GM23338 (cell line): ENCODE measurements around the gene PCDHGB4. TPM values are rescaled to one million over a fixed set of nuclear protein-coding genes. Genes with fewer than 3 reads are reported as not detected.

ENCODE experiments used
- ATAC-seq: fragments of 200-7000 bp; cut with Tn5 transposase; 3 replicates; pipeline ENCODE4 v1.9.1; 2020
- DNase-seq: peaks from one replicate; pipeline ENCODE4 v3.0.0-alpha.2; 2015; ENCODE audit warnings: low spot score
- H2AFZ ChIP-seq: fragments of 200-600 bp; sonication (generic); 2 replicates; pipeline ENCODE4 v1.8.0; 2016; ENCODE audit warnings: antibody characterized with exemption, mild to moderate bottlenecking, moderate library complexity
- H3F3A ChIP-seq: fragments of 200-600 bp; sonication (generic); replicated peaks from 2 replicates; pipeline ENCODE4 v1.8.0; 2017; ENCODE audit warnings: antibody characterized with exemption, mixed run types, low read depth
- H3K27ac ChIP-seq: fragments of 200-600 bp; sonication (generic); 2 replicates; pipeline ENCODE4 v1.6.1; 2016; ENCODE audit warnings: low read depth
- H3K27me3 ChIP-seq: fragments of 200-600 bp; sonication (generic); 2 replicates; pipeline ENCODE4 v1.8.0; 2016; ENCODE audit warnings: mild to moderate bottlenecking, mixed run types, moderate library complexity; ENCODE audit not compliant: insufficient read depth
- H3K36me3 ChIP-seq: fragments of 200-600 bp; sonication (generic); 2 replicates; pipeline ENCODE4 v1.8.0; 2016; ENCODE audit warnings: mild to moderate bottlenecking; ENCODE audit not compliant: insufficient read depth
- H3K4me1 ChIP-seq: fragments of 200-600 bp; sonication (generic); 2 replicates; pipeline ENCODE4 v1.8.0; 2016; ENCODE audit warnings: mild to moderate bottlenecking, moderate library complexity; ENCODE audit not compliant: insufficient read depth
- H3K4me2 ChIP-seq: fragments of 200-600 bp; sonication (generic); 2 replicates; pipeline ENCODE4 v1.7.1; 2017; ENCODE audit warnings: mixed run types
- H3K4me3 ChIP-seq: fragments of 200-600 bp; sonication (generic); 2 replicates; pipeline ENCODE4 v1.6.1; 2016; ENCODE audit warnings: mixed run types
- H3K79me2 ChIP-seq: fragments of 200-600 bp; sonication (generic); replicated peaks from 2 replicates; pipeline ENCODE4 v1.8.0; 2017; ENCODE audit warnings: mild to moderate bottlenecking; ENCODE audit not compliant: insufficient read depth
- H3K9me2 ChIP-seq: fragments of 200-600 bp; sonication (generic); 2 replicates; pipeline ENCODE4 v1.8.0; 2017; ENCODE audit not compliant: insufficient read depth
- H4K20me1 ChIP-seq: fragments of 200-600 bp; sonication (generic); replicated peaks from 2 replicates; pipeline ENCODE4 v1.8.0; 2017; ENCODE audit warnings: mild to moderate bottlenecking; ENCODE audit not compliant: insufficient read depth
- H3K27ac Mint-ChIP-seq: 2 replicates; pipeline ENCODE4 v1.8.0; 2020; ENCODE audit warnings: inconsistent platforms, mild to moderate bottlenecking, moderate library complexity, mixed read lengths
- H3K27me3 Mint-ChIP-seq: 3 replicates; pipeline ENCODE4 v1.8.0; 2022; ENCODE audit warnings: low read depth, mild to moderate bottlenecking, moderate library complexity, mixed read lengths, inconsistent platforms; ENCODE audit not compliant: insufficient read depth, poor library complexity
- H3K36me3 Mint-ChIP-seq: 3 replicates; pipeline ENCODE4 v1.8.0; 2021; ENCODE audit warnings: low read depth, mild to moderate bottlenecking, inconsistent platforms, moderate library complexity, mixed read lengths
- H3K4me1 Mint-ChIP-seq: 3 replicates; pipeline ENCODE4 v1.8.0; 2020; ENCODE audit warnings: mild to moderate bottlenecking, inconsistent platforms, mixed read lengths
- H3K4me3 Mint-ChIP-seq: 3 replicates; pipeline ENCODE4 v1.8.0; 2021; ENCODE audit warnings: moderate library complexity, mild to moderate bottlenecking, inconsistent platforms, mixed read lengths
- H3K9me3 Mint-ChIP-seq: 3 replicates; pipeline ENCODE4 v1.8.0; 2020; ENCODE audit warnings: moderate library complexity, mild to moderate bottlenecking, inconsistent platforms, mixed read lengths
- EZH2phosphoT487 ChIP-seq: fragments of 200-600 bp; sonication (generic); IDR thresholded peaks from one replicate; pipeline ENCODE4 v1.8.1; 2018; ENCODE audit warnings: antibody characterized with exemption; ENCODE audit not compliant: unreplicated experiment
- POLR2AphosphoS5 ChIP-seq: IDR thresholded peaks from 2 replicates; pipeline ENCODE4 v1.6.1; 2016; ENCODE audit warnings: antibody characterized with exemption, low read depth
- ZNF331 ChIP-seq: fragments of 250-450 bp; sonication (Bioruptor Pico); IDR thresholded peaks from 2 replicates; pipeline ENCODE4 v1.5.0; 2020; ENCODE audit warnings: low read depth, mild to moderate bottlenecking, moderate library complexity
- polyA plus RNA-seq: library from polyadenylated mRNA; unstranded; fragments of >200 nt; fragmentation: Nextera tagmentation; extraction: Ambion mirVana; gene quantifications from 2 replicates; pipeline ENCODE4 v1.2.1, GENCODE V29; 2016
- total RNA-seq: library from RNA; depleted of rRNA; stranded (reverse); fragments of >200 nt; shearing (Covaris generic); gene quantifications from 2 replicates; pipeline ENCODE4 v1.2.3, GENCODE V29; 2014
- TF ChIP-seq, protein P1 (sequence below): fragments of 250-450 bp; sonication (Bioruptor Pico); IDR thresholded peaks from 2 replicates; pipeline ENCODE4 v1.5.0; 2020; ENCODE audit warnings: mild to moderate bottlenecking, moderate library complexity
- TF ChIP-seq, protein P2 (sequence below): IDR thresholded peaks from 2 replicates; pipeline ENCODE4 v1.6.1; 2016; ENCODE audit warnings: antibody characterized with exemption
- TF ChIP-seq, protein P3 (sequence below), 2 experiments: fragments of 200-600 bp in 1 of 2; sonication (generic) in 1 of 2; conservative IDR thresholded peaks; 2 replicates each; pipeline versions ENCODE4 v1.5.1 to v1.6.1; 2016 to 2017; ENCODE audit warnings: antibody characterized with exemption in 2 of 2, low read depth in 2 of 2, mild to moderate bottlenecking in 2 of 2, moderate library complexity in 1 of 2

The PCDHGB4 gene
- total and polyA plus RNA-seq, 2 experiments from 2014 or later: 3.5 to 16.6 TPM

DNA sequence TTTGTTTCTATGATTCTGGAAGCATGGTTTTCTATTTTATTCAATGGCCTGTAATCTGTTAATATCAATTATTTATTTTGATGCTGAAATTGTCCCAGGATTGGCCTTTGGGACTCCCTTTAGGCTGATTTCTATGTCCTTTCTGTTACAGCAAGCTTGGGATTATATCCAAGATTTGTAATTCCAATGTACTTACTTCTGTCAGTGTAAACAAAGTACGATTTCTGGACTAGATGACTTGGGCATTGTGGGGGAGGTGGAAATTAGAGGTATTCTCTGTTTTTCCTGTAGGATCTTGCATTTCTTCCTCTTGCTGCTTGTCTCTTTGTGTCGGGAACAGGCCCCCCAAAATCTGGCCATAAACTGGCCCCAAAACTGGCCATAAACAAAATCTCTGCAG, 46.5 kb downstream of the PCDHGB4 start:
- Histone ChIP-seq H3K4me2 (no peak overlapping the region), H3K27ac (no peak overlapping the region), H3K4me3 (no peak overlapping the region), H3K27me3 (no peaks in the 10 kb centered on the region), H2AFZ (no peak overlapping the region), H3K9me2 (no peaks in the 10 kb centered on the region), H3F3A (no peaks in the 10 kb centered on the region), H3K79me2 (no peaks in the 10 kb centered on the region), H4K20me1 (no peaks in the 10 kb centered on the region), H3K4me1 (peaks cover 1% of the 10 kb centered on the region; the same call in 1 of the 2 replicates), H3K36me3 (peaks cover 8% of the 10 kb centered on the region; the same call in 1 of the 2 replicates)
- TF ChIP-seq ZNF331 (CRISPR knock-in tag) (no peak), EZH2phosphoT487 (no peak), POLR2AphosphoS5 (no peak)
- TF ChIP-seq, protein P1, sequence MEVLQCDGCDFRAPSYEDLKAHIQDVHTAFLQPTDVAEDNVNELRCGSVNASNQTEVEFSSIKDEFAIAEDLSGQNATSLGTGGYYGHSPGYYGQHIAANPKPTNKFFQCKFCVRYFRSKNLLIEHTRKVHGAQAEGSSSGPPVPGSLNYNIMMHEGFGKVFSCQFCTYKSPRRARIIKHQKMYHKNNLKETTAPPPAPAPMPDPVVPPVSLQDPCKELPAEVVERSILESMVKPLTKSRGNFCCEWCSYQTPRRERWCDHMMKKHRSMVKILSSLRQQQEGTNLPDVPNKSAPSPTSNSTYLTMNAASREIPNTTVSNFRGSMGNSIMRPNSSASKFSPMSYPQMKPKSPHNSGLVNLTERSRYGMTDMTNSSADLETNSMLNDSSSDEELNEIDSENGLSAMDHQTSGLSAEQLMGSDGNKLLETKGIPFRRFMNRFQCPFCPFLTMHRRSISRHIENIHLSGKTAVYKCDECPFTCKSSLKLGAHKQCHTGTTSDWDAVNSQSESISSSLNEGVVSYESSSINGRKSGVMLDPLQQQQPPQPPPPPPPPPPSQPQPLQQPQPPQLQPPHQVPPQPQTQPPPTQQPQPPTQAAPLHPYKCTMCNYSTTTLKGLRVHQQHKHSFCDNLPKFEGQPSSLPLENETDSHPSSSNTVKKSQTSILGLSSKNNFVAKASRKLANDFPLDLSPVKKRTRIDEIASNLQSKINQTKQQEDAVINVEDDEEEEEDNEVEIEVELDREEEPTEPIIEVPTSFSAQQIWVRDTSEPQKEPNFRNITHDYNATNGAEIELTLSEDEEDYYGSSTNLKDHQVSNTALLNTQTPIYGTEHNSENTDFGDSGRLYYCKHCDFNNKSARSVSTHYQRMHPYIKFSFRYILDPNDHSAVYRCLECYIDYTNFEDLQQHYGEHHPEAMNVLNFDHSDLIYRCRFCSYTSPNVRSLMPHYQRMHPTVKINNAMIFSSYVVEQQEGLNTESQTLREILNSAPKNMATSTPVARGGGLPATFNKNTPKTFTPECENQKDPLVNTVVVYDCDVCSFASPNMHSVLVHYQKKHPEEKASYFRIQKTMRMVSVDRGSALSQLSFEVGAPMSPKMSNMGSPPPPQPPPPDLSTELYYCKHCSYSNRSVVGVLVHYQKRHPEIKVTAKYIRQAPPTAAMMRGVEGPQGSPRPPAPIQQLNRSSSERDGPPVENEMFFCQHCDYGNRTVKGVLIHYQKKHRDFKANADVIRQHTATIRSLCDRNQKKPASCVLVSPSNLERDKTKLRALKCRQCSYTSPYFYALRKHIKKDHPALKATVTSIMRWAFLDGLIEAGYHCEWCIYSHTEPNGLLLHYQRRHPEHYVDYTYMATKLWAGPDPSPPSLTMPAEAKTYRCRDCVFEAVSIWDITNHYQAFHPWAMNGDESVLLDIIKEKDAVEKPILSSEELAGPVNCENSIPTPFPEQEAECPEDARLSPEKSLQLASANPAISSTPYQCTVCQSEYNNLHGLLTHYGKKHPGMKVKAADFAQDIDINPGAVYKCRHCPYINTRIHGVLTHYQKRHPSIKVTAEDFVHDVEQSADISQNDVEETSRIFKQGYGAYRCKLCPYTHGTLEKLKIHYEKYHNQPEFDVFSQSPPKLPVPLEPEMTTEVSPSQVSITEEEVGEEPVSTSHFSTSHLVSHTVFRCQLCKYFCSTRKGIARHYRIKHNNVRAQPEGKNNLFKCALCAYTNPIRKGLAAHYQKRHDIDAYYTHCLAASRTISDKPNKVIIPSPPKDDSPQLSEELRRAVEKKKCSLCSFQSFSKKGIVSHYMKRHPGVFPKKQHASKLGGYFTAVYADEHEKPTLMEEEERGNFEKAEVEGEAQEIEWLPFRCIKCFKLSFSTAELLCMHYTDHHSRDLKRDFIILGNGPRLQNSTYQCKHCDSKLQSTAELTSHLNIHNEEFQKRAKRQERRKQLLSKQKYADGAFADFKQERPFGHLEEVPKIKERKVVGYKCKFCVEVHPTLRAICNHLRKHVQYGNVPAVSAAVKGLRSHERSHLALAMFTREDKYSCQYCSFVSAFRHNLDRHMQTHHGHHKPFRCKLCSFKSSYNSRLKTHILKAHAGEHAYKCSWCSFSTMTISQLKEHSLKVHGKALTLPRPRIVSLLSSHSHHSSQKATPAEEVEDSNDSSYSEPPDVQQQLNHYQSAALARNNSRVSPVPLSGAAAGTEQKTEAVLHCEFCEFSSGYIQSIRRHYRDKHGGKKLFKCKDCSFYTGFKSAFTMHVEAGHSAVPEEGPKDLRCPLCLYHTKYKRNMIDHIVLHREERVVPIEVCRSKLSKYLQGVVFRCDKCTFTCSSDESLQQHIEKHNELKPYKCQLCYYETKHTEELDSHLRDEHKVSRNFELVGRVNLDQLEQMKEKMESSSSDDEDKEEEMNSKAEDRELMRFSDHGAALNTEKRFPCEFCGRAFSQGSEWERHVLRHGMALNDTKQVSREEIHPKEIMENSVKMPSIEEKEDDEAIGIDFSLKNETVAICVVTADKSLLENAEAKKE (CRISPR knock-in tag): no peak
- TF ChIP-seq, protein P2, sequence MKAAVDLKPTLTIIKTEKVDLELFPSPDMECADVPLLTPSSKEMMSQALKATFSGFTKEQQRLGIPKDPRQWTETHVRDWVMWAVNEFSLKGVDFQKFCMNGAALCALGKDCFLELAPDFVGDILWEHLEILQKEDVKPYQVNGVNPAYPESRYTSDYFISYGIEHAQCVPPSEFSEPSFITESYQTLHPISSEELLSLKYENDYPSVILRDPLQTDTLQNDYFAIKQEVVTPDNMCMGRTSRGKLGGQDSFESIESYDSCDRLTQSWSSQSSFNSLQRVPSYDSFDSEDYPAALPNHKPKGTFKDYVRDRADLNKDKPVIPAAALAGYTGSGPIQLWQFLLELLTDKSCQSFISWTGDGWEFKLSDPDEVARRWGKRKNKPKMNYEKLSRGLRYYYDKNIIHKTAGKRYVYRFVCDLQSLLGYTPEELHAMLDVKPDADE: no peak
- TF ChIP-seq, protein P3, sequence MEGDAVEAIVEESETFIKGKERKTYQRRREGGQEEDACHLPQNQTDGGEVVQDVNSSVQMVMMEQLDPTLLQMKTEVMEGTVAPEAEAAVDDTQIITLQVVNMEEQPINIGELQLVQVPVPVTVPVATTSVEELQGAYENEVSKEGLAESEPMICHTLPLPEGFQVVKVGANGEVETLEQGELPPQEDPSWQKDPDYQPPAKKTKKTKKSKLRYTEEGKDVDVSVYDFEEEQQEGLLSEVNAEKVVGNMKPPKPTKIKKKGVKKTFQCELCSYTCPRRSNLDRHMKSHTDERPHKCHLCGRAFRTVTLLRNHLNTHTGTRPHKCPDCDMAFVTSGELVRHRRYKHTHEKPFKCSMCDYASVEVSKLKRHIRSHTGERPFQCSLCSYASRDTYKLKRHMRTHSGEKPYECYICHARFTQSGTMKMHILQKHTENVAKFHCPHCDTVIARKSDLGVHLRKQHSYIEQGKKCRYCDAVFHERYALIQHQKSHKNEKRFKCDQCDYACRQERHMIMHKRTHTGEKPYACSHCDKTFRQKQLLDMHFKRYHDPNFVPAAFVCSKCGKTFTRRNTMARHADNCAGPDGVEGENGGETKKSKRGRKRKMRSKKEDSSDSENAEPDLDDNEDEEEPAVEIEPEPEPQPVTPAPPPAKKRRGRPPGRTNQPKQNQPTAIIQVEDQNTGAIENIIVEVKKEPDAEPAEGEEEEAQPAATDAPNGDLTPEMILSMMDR (conservative IDR thresholded peaks at IDR 0.05; ENCODE audit: low read depth in 2 of 2): no peak
- no peak overlapping the region for H3K4me3 Mint-ChIP-seq
- ATAC-seq: no peak
- H3K27me3 Mint-ChIP-seq: peaks cover 6% of the 10 kb centered on the region
- DNase-seq: no peak
- no peaks in the 10 kb centered on the region for H3K4me1 Mint-ChIP-seq
- no peak overlapping the region for H3K27ac Mint-ChIP-seq
- H3K9me3 Mint-ChIP-seq: peaks cover 48% of the 10 kb centered on the region
- peaks cover 42% of the 10 kb centered on the region for H3K36me3 Mint-ChIP-seq
